GM23338 (cell line): ENCODE measurements around the gene SIVA1. TPM values are rescaled to one million over a fixed set of nuclear protein-coding genes. Genes with fewer than 3 reads are reported as not detected.
A peak's percentile ranks its signal among the peaks of the same experiment; 100 is the strongest.

Source experiments
- ATAC-seq: fragments of 200-7000 bp; cut with Tn5 transposase; 3 replicates; pipeline ENCODE4 v1.9.1; 2020
- DNase-seq: peaks from one replicate; pipeline ENCODE4 v3.0.0-alpha.2; 2015; ENCODE audit warnings: low spot score
- H2AFZ ChIP-seq: fragments of 200-600 bp; sonication (generic); 2 replicates; pipeline ENCODE4 v1.8.0; 2016; ENCODE audit warnings: antibody characterized with exemption, mild to moderate bottlenecking, moderate library complexity
- H3F3A ChIP-seq: fragments of 200-600 bp; sonication (generic); replicated peaks from 2 replicates; pipeline ENCODE4 v1.8.0; 2017; ENCODE audit warnings: antibody characterized with exemption, mixed run types, low read depth
- H3K27ac ChIP-seq: fragments of 200-600 bp; sonication (generic); 2 replicates; pipeline ENCODE4 v1.6.1; 2016; ENCODE audit warnings: low read depth
- H3K27me3 ChIP-seq: fragments of 200-600 bp; sonication (generic); 2 replicates; pipeline ENCODE4 v1.8.0; 2016; ENCODE audit warnings: mild to moderate bottlenecking, mixed run types, moderate library complexity; ENCODE audit not compliant: insufficient read depth
- H3K36me3 ChIP-seq: fragments of 200-600 bp; sonication (generic); 2 replicates; pipeline ENCODE4 v1.8.0; 2016; ENCODE audit warnings: mild to moderate bottlenecking; ENCODE audit not compliant: insufficient read depth
- H3K4me1 ChIP-seq: fragments of 200-600 bp; sonication (generic); 2 replicates; pipeline ENCODE4 v1.8.0; 2016; ENCODE audit warnings: mild to moderate bottlenecking, moderate library complexity; ENCODE audit not compliant: insufficient read depth
- H3K4me2 ChIP-seq: fragments of 200-600 bp; sonication (generic); 2 replicates; pipeline ENCODE4 v1.7.1; 2017; ENCODE audit warnings: mixed run types
- H3K4me3 ChIP-seq: fragments of 200-600 bp; sonication (generic); 2 replicates; pipeline ENCODE4 v1.6.1; 2016; ENCODE audit warnings: mixed run types
- H3K79me2 ChIP-seq: fragments of 200-600 bp; sonication (generic); replicated peaks from 2 replicates; pipeline ENCODE4 v1.8.0; 2017; ENCODE audit warnings: mild to moderate bottlenecking; ENCODE audit not compliant: insufficient read depth
- H3K9me2 ChIP-seq: fragments of 200-600 bp; sonication (generic); 2 replicates; pipeline ENCODE4 v1.8.0; 2017; ENCODE audit not compliant: insufficient read depth
- H4K20me1 ChIP-seq: fragments of 200-600 bp; sonication (generic); replicated peaks from 2 replicates; pipeline ENCODE4 v1.8.0; 2017; ENCODE audit warnings: mild to moderate bottlenecking; ENCODE audit not compliant: insufficient read depth
- H3K27ac Mint-ChIP-seq: 2 replicates; pipeline ENCODE4 v1.8.0; 2020; ENCODE audit warnings: inconsistent platforms, mild to moderate bottlenecking, moderate library complexity, mixed read lengths
- H3K27me3 Mint-ChIP-seq: 3 replicates; pipeline ENCODE4 v1.8.0; 2022; ENCODE audit warnings: low read depth, mild to moderate bottlenecking, moderate library complexity, mixed read lengths, inconsistent platforms; ENCODE audit not compliant: insufficient read depth, poor library complexity
- H3K36me3 Mint-ChIP-seq: 3 replicates; pipeline ENCODE4 v1.8.0; 2021; ENCODE audit warnings: low read depth, mild to moderate bottlenecking, inconsistent platforms, moderate library complexity, mixed read lengths
- H3K4me1 Mint-ChIP-seq: 3 replicates; pipeline ENCODE4 v1.8.0; 2020; ENCODE audit warnings: mild to moderate bottlenecking, inconsistent platforms, mixed read lengths
- H3K4me3 Mint-ChIP-seq: 3 replicates; pipeline ENCODE4 v1.8.0; 2021; ENCODE audit warnings: moderate library complexity, mild to moderate bottlenecking, inconsistent platforms, mixed read lengths
- H3K9me3 Mint-ChIP-seq: 3 replicates; pipeline ENCODE4 v1.8.0; 2020; ENCODE audit warnings: moderate library complexity, mild to moderate bottlenecking, inconsistent platforms, mixed read lengths
- CREB1 ChIP-seq: fragments of 250-450 bp; sonication (Bioruptor Pico); IDR thresholded peaks from 2 replicates; pipeline ENCODE4 v1.5.0; 2020; ENCODE audit warnings: low read depth, mild to moderate bottlenecking, moderate library complexity
- CTCF ChIP-seq, 2 experiments: fragments of 200-600 bp in 1 of 2; sonication (generic) in 1 of 2; conservative IDR thresholded peaks; 2 replicates each; pipeline versions ENCODE4 v1.5.1 to v1.6.1; 2016 to 2017; ENCODE audit warnings: antibody characterized with exemption in 2 of 2, low read depth in 2 of 2, mild to moderate bottlenecking in 2 of 2, moderate library complexity in 1 of 2
- EZH2 ChIP-seq: fragments of 200-600 bp; sonication (generic); IDR thresholded peaks from one replicate; pipeline ENCODE4 v1.8.0; 2017; ENCODE audit warnings: antibody characterized with exemption, mild to moderate bottlenecking, low read depth; ENCODE audit not compliant: unreplicated experiment
- JUNB ChIP-seq: IDR thresholded peaks from one replicate; pipeline ENCODE4 v1.6.1; 2016; ENCODE audit warnings: antibody characterized with exemption; ENCODE audit not compliant: unreplicated experiment
- NANOG ChIP-seq: IDR thresholded peaks from 2 replicates; pipeline ENCODE4 v1.6.1; 2016; ENCODE audit warnings: antibody characterized with exemption, borderline replicate concordance
- REST ChIP-seq: IDR thresholded peaks from one replicate; pipeline ENCODE4 v1.6.1; 2018; ENCODE audit warnings: antibody characterized with exemption; ENCODE audit not compliant: unreplicated experiment
- STAT1 ChIP-seq: IDR thresholded peaks from one replicate; pipeline ENCODE4 v1.6.1; 2016; ENCODE audit warnings: antibody characterized with exemption; ENCODE audit not compliant: unreplicated experiment
- ZNF331 ChIP-seq: fragments of 250-450 bp; sonication (Bioruptor Pico); IDR thresholded peaks from 2 replicates; pipeline ENCODE4 v1.5.0; 2020; ENCODE audit warnings: low read depth, mild to moderate bottlenecking, moderate library complexity
- polyA plus RNA-seq: library from polyadenylated mRNA; unstranded; fragments of >200 nt; fragmentation: Nextera tagmentation; extraction: Ambion mirVana; gene quantifications from 2 replicates; pipeline ENCODE4 v1.2.1, GENCODE V29; 2016
- total RNA-seq: library from RNA; depleted of rRNA; stranded (reverse); fragments of >200 nt; shearing (Covaris generic); gene quantifications from 2 replicates; pipeline ENCODE4 v1.2.3, GENCODE V29; 2014

The SIVA1 gene
- total and polyA plus RNA-seq, 2 experiments from 2014 or later = 215 to 392 TPM

- H4K20me1 ChIP-seq = peaks cover 15% of the 10 kb centered on the region; the same call in 1 of the 2 replicates
- Mint-ChIP-seq H3K36me3 (peaks cover under 1% of the 10 kb centered on the region; the same call in 2 of the 3 replicates), H3K9me3 (no peaks in the 10 kb centered on the region), H3K4me1 (peaks cover 43% of the 10 kb centered on the region), H3K4me3 (peak overlapping the region; percentile 60), H3K27me3 (peaks cover 51% of the 10 kb centered on the region), H3K27ac (no peak overlapping the region)
- peaks cover 12% of the 10 kb centered on the region; the same call in 1 of the 2 replicates for H3F3A ChIP-seq
- ATAC-seq (no peak), DNase-seq (no peak)
- H3K4me3 ChIP-seq = 0 out of 2 replicates have a peak overlapping the region, but pooled peaks have one; percentile 13
- no peak overlapping the region for H2AFZ ChIP-seq
- peak overlapping the region; percentile 88 for H3K4me2 ChIP-seq
- H3K79me2 ChIP-seq = peaks cover 13% of the 10 kb centered on the region; the same call in 1 of the 2 replicates
- H3K36me3 ChIP-seq = no peaks in the 10 kb centered on the region
- TF ChIP-seq REST = no peak
- no peaks in the 10 kb centered on the region for H3K9me2 ChIP-seq
- peaks cover 52% of the 10 kb centered on the region for H3K27me3 ChIP-seq
- H3K27ac ChIP-seq = no peak overlapping the region
- H3K4me1 ChIP-seq = peaks cover 34% of the 10 kb centered on the region
Observed at GRCh38 chr14:104796687-104797081, 43.7 kb downstream of the SIVA1 start.

GRCh38 chr14:104797115-104798044 is 44.4 kb downstream of the SIVA1 start:
- Histone ChIP-seq H3K9me2 (no peaks in the 10 kb centered on the region), H3K27me3 (peaks cover 59% of the 10 kb centered on the region), H3K4me2 (peak overlapping the region; percentile 88; the same call in 1 of the 2 replicates), H4K20me1 (peaks cover 15% of the 10 kb centered on the region; the same call in 1 of the 2 replicates), H3K79me2 (peaks cover 12% of the 10 kb centered on the region; the same call in 1 of the 2 replicates), H3K27ac (no peak overlapping the region), H3K4me1 (peaks cover 34% of the 10 kb centered on the region), H3K36me3 (no peaks in the 10 kb centered on the region), H3F3A (peaks cover 12% of the 10 kb centered on the region; the same call in 1 of the 2 replicates), H2AFZ (no peak overlapping the region), H3K4me3 (0 out of 2 replicates have a peak overlapping the region, but pooled peaks have one; percentile 13)
- H3K36me3 Mint-ChIP-seq = no peaks in the 10 kb centered on the region; the same call in 2 of the 3 replicates
- DNase-seq (peak; percentile 46), ATAC-seq (no peak; the same call in 2 of the 3 replicates)
- H3K27ac Mint-ChIP-seq = no peak overlapping the region
- peak overlapping the region; percentile 60; the same call in 2 of the 3 replicates for H3K4me3 Mint-ChIP-seq
- no peaks in the 10 kb centered on the region for H3K9me3 Mint-ChIP-seq
- peaks cover 58% of the 10 kb centered on the region for H3K27me3 Mint-ChIP-seq
- peaks cover 43% of the 10 kb centered on the region for H3K4me1 Mint-ChIP-seq
- no peak for TF ChIP-seq NANOG
- TF ChIP-seq EZH2 = no peak
- TF ChIP-seq ZNF331 (CRISPR knock-in tag) = no peak
- no peak for TF ChIP-seq JUNB
- TF ChIP-seq CREB1 (CRISPR knock-in tag) = no peak
- no peak for TF ChIP-seq CTCF (conservative IDR thresholded peaks at IDR 0.05; ENCODE audit: low read depth in 2 of 2)
- TF ChIP-seq STAT1 = no peak
